KMS-11 (cell line): ENCODE data around the gene FGGY.
"Not testable (repeated sequence)": the region's sequence is repeated elsewhere in the genome, so short reads cannot be mapped to it uniquely, and the experiment has no call there.

Experiments
- H2AFZ ChIP-seq: fragments of 200-600 bp; sonication (generic); 2 replicates; pipeline ENCODE4 v1.6.1; 2016; ENCODE audit warnings: antibody characterized with exemption, mixed run types, low read depth
- H3K27ac ChIP-seq: fragments of 200-600 bp; sonication (generic); 2 replicates; pipeline ENCODE4 v1.6.1; 2016; ENCODE audit warnings: mild to moderate bottlenecking, mixed run types
- H3K27me3 ChIP-seq: fragments of 200-600 bp; sonication (generic); 2 replicates; pipeline ENCODE4 v1.6.1; 2017; ENCODE audit warnings: mild to moderate bottlenecking, low read depth, mixed run types, moderate library complexity; ENCODE audit not compliant: insufficient read depth
- H3K36me3 ChIP-seq: fragments of 200-600 bp; sonication (generic); 2 replicates; pipeline ENCODE4 v1.6.1; 2017; ENCODE audit warnings: mild to moderate bottlenecking, mixed run types; ENCODE audit not compliant: insufficient read depth
- H3K4me1 ChIP-seq: fragments of 200-600 bp; sonication (generic); 2 replicates; pipeline ENCODE4 v1.6.1; 2016; ENCODE audit warnings: mild to moderate bottlenecking, low read depth, mixed run types; ENCODE audit not compliant: poor library complexity, severe bottlenecking
- H3K4me2 ChIP-seq: fragments of 200-600 bp; sonication (generic); 2 replicates; pipeline ENCODE4 v1.7.0; 2016; ENCODE audit warnings: mild to moderate bottlenecking, mixed run types
- H3K4me3 ChIP-seq: fragments of 200-600 bp; sonication (generic); IDR thresholded peaks from 2 replicates; pipeline ENCODE4 v1.6.1; 2017; ENCODE audit warnings: low read depth, low read length, mixed read lengths; ENCODE audit not compliant: insufficient read depth
- H3K79me2 ChIP-seq: fragments of 200-600 bp; sonication (generic); 2 replicates; pipeline ENCODE4 v1.6.1; 2016; ENCODE audit warnings: low read depth, mixed run types; ENCODE audit not compliant: insufficient read depth
- H3K9ac ChIP-seq: fragments of 200-600 bp; sonication (generic); 2 replicates; pipeline ENCODE4 v1.6.1; 2016; ENCODE audit warnings: mild to moderate bottlenecking, mixed run types
- H4K20me1 ChIP-seq: fragments of 200-600 bp; sonication (generic); 2 replicates; pipeline ENCODE4 v1.6.1; 2016; ENCODE audit warnings: mild to moderate bottlenecking, mixed run types; ENCODE audit not compliant: insufficient read depth
- CTCF ChIP-seq: fragments of 200-600 bp; sonication (generic); conservative IDR thresholded peaks from 2 replicates; pipeline ENCODE4 v1.6.1; 2017; ENCODE audit warnings: low read depth, mild to moderate bottlenecking, antibody characterized with exemption, low read length, moderate library complexity, mixed read lengths

The FGGY gene

GRCh38 chr1:59605184-59605583, 308.3 kb downstream of the FGGY start:
- peak overlapping the region; percentile 15; the same call in 1 of the 2 replicates for H2AFZ ChIP-seq
- TF ChIP-seq CTCF = no peak

GRCh38 chr1:59605761-59606160, 308.9 kb downstream of the FGGY start:
- Histone ChIP-seq H2AFZ (no peak overlapping the region), H3K27ac (peak overlapping the region; percentile 22; the same call in 1 of the 2 replicates), H3K27me3 (no peaks in the 10 kb centered on the region)

More at GRCh38 chr1:59605184-59605583, 308.3 kb downstream of the FGGY start:
- Histone ChIP-seq H3K27ac (peak overlapping the region; percentile 22; the same call in 1 of the 2 replicates), H3K4me1 (peaks cover 31% of the 10 kb centered on the region), H3K36me3 (no peaks in the 10 kb centered on the region), H3K9ac (no peak overlapping the region), H3K4me3 (peak overlapping the region; percentile 17), H3K4me2 (peak overlapping the region; percentile 42), H3K79me2 (no peaks in the 10 kb centered on the region), H3K27me3 (no peaks in the 10 kb centered on the region), H4K20me1 (no peaks in the 10 kb centered on the region)

DNA sequence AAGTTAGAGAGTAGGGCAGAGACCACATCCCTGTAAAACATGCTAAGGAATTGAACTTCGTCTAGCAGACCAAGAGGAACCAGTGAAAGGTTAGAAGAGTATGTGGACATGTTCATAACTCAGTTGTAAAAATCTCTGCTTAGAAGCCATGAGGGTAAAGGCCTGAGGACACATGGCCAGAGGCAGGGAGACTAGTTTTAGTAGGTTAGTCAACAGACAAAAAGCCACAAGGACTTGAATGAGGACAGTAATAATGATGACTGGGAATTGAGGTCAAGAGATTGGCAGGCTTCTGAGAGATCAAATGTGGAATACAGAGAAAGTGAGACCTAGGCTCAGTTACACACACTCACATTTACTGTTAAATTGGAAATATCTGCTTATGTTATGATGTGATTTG, 312.4 kb downstream of the FGGY start:
- Histone ChIP-seq H3K4me1 (peaks cover 27% of the 10 kb centered on the region), H3K79me2 (no peaks in the 10 kb centered on the region), H3K4me3 (no peak overlapping the region), H3K36me3 (no peaks in the 10 kb centered on the region), H3K4me2 (no peak overlapping the region), H4K20me1 (no peaks in the 10 kb centered on the region), H2AFZ (no peak overlapping the region), H3K9ac (no peak overlapping the region), H3K27me3 (no peaks in the 10 kb centered on the region), H3K27ac (no peak overlapping the region)
- no peak for TF ChIP-seq CTCF

More at GRCh38 chr1:59605761-59606160, 308.9 kb downstream of the FGGY start:
- no peak for TF ChIP-seq CTCF
- H3K4me3 ChIP-seq = no peak overlapping the region
- no peaks in the 10 kb centered on the region for H3K79me2 ChIP-seq
- H3K4me2 ChIP-seq = peak overlapping the region; percentile 42
- peaks cover 31% of the 10 kb centered on the region for H3K4me1 ChIP-seq
- H4K20me1 ChIP-seq = no peaks in the 10 kb centered on the region
- H3K9ac ChIP-seq = no peak overlapping the region
- H3K36me3 ChIP-seq = no peaks in the 10 kb centered on the region

DNA sequence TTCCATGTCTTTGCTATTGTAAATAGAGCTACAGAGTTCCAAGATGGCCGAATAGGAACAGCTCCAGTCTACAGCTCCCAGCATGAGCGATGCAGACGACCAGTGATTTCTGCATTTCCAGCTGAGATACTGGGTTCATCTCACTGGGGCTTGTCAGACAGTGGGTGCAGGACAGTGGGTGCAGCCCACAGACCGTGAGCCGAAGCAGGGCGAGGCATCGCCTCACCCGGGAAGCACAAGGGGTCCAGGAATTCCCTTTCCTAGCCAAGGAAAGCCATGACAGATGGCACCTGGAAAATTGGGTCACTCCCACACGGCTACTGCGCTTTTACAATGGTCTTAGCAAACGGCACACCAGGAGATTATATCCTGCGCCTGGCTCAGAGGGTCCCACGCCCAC, 313.6 kb downstream of the FGGY start:
- H3K4me3 ChIP-seq = not testable (repeated sequence)

DNA sequence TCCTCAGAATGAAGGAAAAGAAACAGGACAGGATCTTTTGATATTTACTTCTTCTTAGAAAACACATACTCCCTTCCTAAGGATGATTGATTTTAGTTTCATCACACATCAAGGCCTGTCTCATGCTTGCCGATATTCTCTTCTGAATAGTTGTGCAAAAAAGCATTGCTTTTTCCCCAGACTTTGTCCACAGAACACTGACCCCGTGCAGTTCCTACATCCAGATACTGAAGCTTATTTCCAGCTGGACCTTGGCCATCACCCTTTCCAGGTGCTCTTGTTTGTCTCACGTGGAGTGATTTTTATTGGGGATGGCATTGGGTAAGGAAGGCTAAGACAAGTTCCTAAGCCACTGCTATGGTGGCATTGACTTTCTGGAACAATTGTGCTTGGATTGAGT, 320.5 kb downstream of the FGGY start:
- H3K4me3 ChIP-seq = no peak overlapping the region
- H3K79me2 ChIP-seq = no peaks in the 10 kb centered on the region
- no peak overlapping the region for H3K9ac ChIP-seq
- no peaks in the 10 kb centered on the region for H3K27me3 ChIP-seq
- no peak overlapping the region for H2AFZ ChIP-seq
- no peak overlapping the region for H3K4me2 ChIP-seq
- no peaks in the 10 kb centered on the region for H3K36me3 ChIP-seq
- TF ChIP-seq CTCF = no peak
- no peak overlapping the region for H3K27ac ChIP-seq
- no peaks in the 10 kb centered on the region for H4K20me1 ChIP-seq
- no peaks in the 10 kb centered on the region for H3K4me1 ChIP-seq

More for the DNA sequence above, 313.6 kb downstream of the FGGY start:
- H3K27me3 ChIP-seq, H3K4me2 ChIP-seq, H4K20me1 ChIP-seq, H3K79me2 ChIP-seq, H2AFZ ChIP-seq, H3K27ac ChIP-seq, H3K9ac ChIP-seq, H3K36me3 ChIP-seq: not testable (repeated sequence)
- H3K4me1 ChIP-seq = peaks cover 14% of the 10 kb centered on the region
